SK-N-SH treated with all-trans-retinoic acid at 6 μM for 48 hours (cell line): Measurements from ENCODE around the gene ARSG.

ENCODE experiments used
- ATAC-seq: fragments of 200-7000 bp; cut with Tn5 transposase; 3 replicates; pipeline ENCODE4 v1.9.1; 2020; ENCODE audit warnings: mild to moderate bottlenecking, moderate library complexity
- ARNTL ChIP-seq: fragments of 450-650 bp; formaldehyde crosslinking; IDR thresholded peaks from 2 replicates; pipeline ENCODE4 v1.5.0; 2020; ENCODE audit warnings: low read depth, mild to moderate bottlenecking, moderate library complexity, borderline replicate concordance
- BACH2 ChIP-seq: fragments of 250-450 bp; sonication (Bioruptor Pico); IDR thresholded peaks from 2 replicates; pipeline ENCODE4 v1.9.0; 2021; ENCODE audit warnings: mild to moderate bottlenecking, borderline replicate concordance
- CREB5 ChIP-seq: fragments of 250-450 bp; sonication (Bioruptor Pico); IDR thresholded peaks from 2 replicates; pipeline ENCODE4 v1.5.1; 2020; ENCODE audit warnings: low read depth, mild to moderate bottlenecking, moderate library complexity
- CSDC2 ChIP-seq: fragments of 250-450 bp; sonication (Bioruptor Pico); IDR thresholded peaks from 2 replicates; pipeline ENCODE4 v1.5.0; 2020; ENCODE audit warnings: mild to moderate bottlenecking, moderate library complexity
- CSRNP3 ChIP-seq: fragments of 250-450 bp; sonication (Bioruptor Pico); IDR thresholded peaks from 2 replicates; pipeline ENCODE4 v1.5.1; 2021; ENCODE audit warnings: mild to moderate bottlenecking, moderate library complexity
- GLIS3 ChIP-seq: fragments of 250-450 bp; sonication (Bioruptor Pico); IDR thresholded peaks from 2 replicates; pipeline ENCODE4 v1.5.0; 2020; ENCODE audit warnings: mild to moderate bottlenecking, moderate library complexity
- ISL1 ChIP-seq: fragments of 250-450 bp; sonication (Bioruptor Pico); IDR thresholded peaks from 2 replicates; pipeline ENCODE4 v2.1.2; 2022; ENCODE audit warnings: mild to moderate bottlenecking, moderate library complexity
- OSR1 ChIP-seq: fragments of 250-450 bp; sonication (Bioruptor Pico); IDR thresholded peaks from 2 replicates; pipeline ENCODE4 v1.8.0; 2022; ENCODE audit warnings: moderate library complexity, mild to moderate bottlenecking, inconsistent platforms
- PATZ1 ChIP-seq: fragments of 250-450 bp; sonication (Bioruptor Pico); IDR thresholded peaks from 2 replicates; pipeline ENCODE4 v1.8.0; 2020; ENCODE audit warnings: mild to moderate bottlenecking, moderate library complexity, borderline replicate concordance
- POU6F1 ChIP-seq: fragments of 250-450 bp; sonication (Bioruptor Pico); IDR thresholded peaks from 2 replicates; pipeline ENCODE4 v1.8.0; 2021; ENCODE audit warnings: low read depth, mild to moderate bottlenecking, moderate library complexity, borderline replicate concordance
- PPARA ChIP-seq: fragments of 250-450 bp; sonication (Bioruptor Pico); IDR thresholded peaks from 2 replicates; pipeline ENCODE4 v1.5.0; 2020; ENCODE audit warnings: mild to moderate bottlenecking, borderline replicate concordance
- RARB ChIP-seq: fragments of 250-450 bp; sonication (Bioruptor Pico); IDR thresholded peaks from 2 replicates; pipeline ENCODE4 v1.8.0; 2021; ENCODE audit warnings: mild to moderate bottlenecking, moderate library complexity
- SNAI2 ChIP-seq: fragments of 250-450 bp; sonication (Bioruptor Pico); IDR thresholded peaks from 2 replicates; pipeline ENCODE4 v1.5.0; 2020; ENCODE audit warnings: mild to moderate bottlenecking, moderate library complexity
- TCF4 ChIP-seq: fragments of 250-450 bp; sonication (Bioruptor Pico); IDR thresholded peaks from 2 replicates; pipeline ENCODE4 v1.8.0; 2021; ENCODE audit warnings: mild to moderate bottlenecking, moderate library complexity, borderline replicate concordance
- TOX ChIP-seq: fragments of 250-450 bp; sonication (Bioruptor Pico); IDR thresholded peaks from 2 replicates; pipeline ENCODE4 v1.8.0; 2021; ENCODE audit warnings: mild to moderate bottlenecking, moderate library complexity, borderline replicate concordance
- TSHZ2 ChIP-seq: fragments of 250-450 bp; sonication (Bioruptor Pico); IDR thresholded peaks from 2 replicates; pipeline ENCODE4 v1.5.0; 2020; ENCODE audit warnings: mild to moderate bottlenecking, moderate library complexity
- ZC3H10 ChIP-seq: fragments of 250-450 bp; sonication (Bioruptor Pico); IDR thresholded peaks from 2 replicates; pipeline ENCODE4 v1.5.1; 2021; ENCODE audit warnings: mild to moderate bottlenecking, moderate library complexity
- ZFP3 ChIP-seq: fragments of 250-450 bp; sonication (Bioruptor Pico); IDR thresholded peaks from 2 replicates; pipeline ENCODE4 v1.5.0; 2020; ENCODE audit warnings: mild to moderate bottlenecking, moderate library complexity
- ZFP30 ChIP-seq: fragments of 450-650 bp; formaldehyde crosslinking; IDR thresholded peaks from 2 replicates; pipeline ENCODE4 v1.5.0; 2022; ENCODE audit warnings: mild to moderate bottlenecking, moderate library complexity
- ZNF565 ChIP-seq: fragments of 450-650 bp; formaldehyde crosslinking; conservative IDR thresholded peaks from 2 replicates; pipeline ENCODE4 v1.5.0; 2020; ENCODE audit warnings: low read depth, mild to moderate bottlenecking, moderate library complexity
- ZNF70 ChIP-seq: fragments of 450-650 bp; formaldehyde crosslinking; IDR thresholded peaks from 2 replicates; pipeline ENCODE4 v1.5.0; 2020; ENCODE audit warnings: mild to moderate bottlenecking, moderate library complexity
- ZNF8 ChIP-seq: fragments of 450-650 bp; formaldehyde crosslinking; IDR thresholded peaks from 2 replicates; pipeline ENCODE4 v1.5.0; 2020; ENCODE audit warnings: mild to moderate bottlenecking, moderate library complexity

Gene ARSG

GRCh38 chr17:68433911-68434508, 142.7 kb downstream of the ARSG start:
- TF ChIP-seq ZC3H10 (CRISPR knock-in tag) (no peak), ZNF565 (CRISPR knock-in tag) (no peak), CSDC2 (CRISPR knock-in tag) (no peak), ARNTL (CRISPR knock-in tag) (no peak), CSRNP3 (CRISPR knock-in tag) (no peak), TCF4 (no peak), SNAI2 (no peak), PPARA (CRISPR knock-in tag) (no peak), RARB (no peak), ISL1 (CRISPR knock-in tag) (no peak), POU6F1 (CRISPR knock-in tag) (no peak), OSR1 (CRISPR knock-in tag) (no peak), ZNF8 (no peak), CREB5 (CRISPR knock-in tag) (no peak), TSHZ2 (no peak), TOX (CRISPR knock-in tag) (no peak), ZNF70 (CRISPR knock-in tag) (no peak), ZFP30 (CRISPR knock-in tag) (no peak), BACH2 (no peak)
- no peak for ATAC-seq

- TF ChIP-seq ISL1 (CRISPR knock-in tag) (no peak), ZFP3 (no peak), TSHZ2 (no peak), SNAI2 (no peak), PATZ1 (no peak), ARNTL (CRISPR knock-in tag) (no peak), ZNF70 (CRISPR knock-in tag) (no peak), GLIS3 (no peak), ZNF565 (CRISPR knock-in tag) (no peak), CSDC2 (CRISPR knock-in tag) (no peak)
- TF ChIP-seq, all 23 proteins: peak for 0
Measured at GRCh38 chr17:68435361-68435760, 144.1 kb downstream of the ARSG start.

More at GRCh38 chr17:68435361-68435760, 144.1 kb downstream of the ARSG start:
- ATAC-seq = no peak
